DND-41 (cell line): ENCODE results near the gene REN.

Source experiments
- ATAC-seq: fragments of 200-7000 bp; cut with Tn5 transposase; 3 replicates; pipeline ENCODE4 v1.9.1; 2021; ENCODE audit warnings: low read depth; ENCODE audit not compliant: insufficient read depth
- DNase-seq: peaks from one replicate; pipeline ENCODE4 v3.0.0-alpha.2; 2020
- H2AFZ ChIP-seq: 2 replicates; pipeline ENCODE4 v1.6.0; 2012; ENCODE audit warnings: low read depth, low read length
- H3K27ac ChIP-seq: 2 replicates; pipeline ENCODE4 v1.5.1; 2012; ENCODE audit warnings: low read length, inconsistent platforms
- H3K27me3 ChIP-seq: fragments of 200-600 bp; sonication (generic); 2 replicates; pipeline ENCODE4 v1.6.0; 2012; ENCODE audit warnings: low read length, mild to moderate bottlenecking, inconsistent platforms; ENCODE audit not compliant: insufficient read depth, poor library complexity
- H3K36me3 ChIP-seq: 2 replicates; pipeline ENCODE4 v1.5.1; 2012; ENCODE audit warnings: low read length, inconsistent platforms; ENCODE audit not compliant: insufficient read depth
- H3K4me1 ChIP-seq: 2 replicates; pipeline ENCODE4 v1.5.1; 2012; ENCODE audit warnings: mild to moderate bottlenecking, low read length; ENCODE audit not compliant: insufficient read depth
- H3K4me2 ChIP-seq: 2 replicates; pipeline ENCODE4 v1.6.0; 2012; ENCODE audit warnings: mild to moderate bottlenecking, moderate library complexity, low read length, inconsistent platforms; ENCODE audit not compliant: insufficient read depth
- H3K4me3 ChIP-seq, 2 experiments: fragments of 200-600 bp in 1 of 2; shearing (Covaris generic) in 1 of 2; 2 replicates each; pipeline ENCODE4 v1.5.1; 2012 to 2016; ENCODE audit warnings: inconsistent platforms in 2 of 2, low read length in 2 of 2, mild to moderate bottlenecking in 2 of 2, low read depth in 1 of 2, moderate library complexity in 1 of 2
- H3K79me2 ChIP-seq: 2 replicates; pipeline ENCODE4 v1.6.0; 2012; ENCODE audit warnings: low read length, inconsistent platforms; ENCODE audit not compliant: insufficient read depth
- H3K9ac ChIP-seq: 2 replicates; pipeline ENCODE4 v1.6.0; 2012; ENCODE audit warnings: low read depth, mild to moderate bottlenecking, inconsistent platforms, low read length, moderate library complexity
- H3K9me3 ChIP-seq: 2 replicates; pipeline ENCODE4 v1.5.1; 2012; ENCODE audit warnings: low read length, moderate library complexity, mild to moderate bottlenecking, inconsistent platforms; ENCODE audit not compliant: insufficient read depth, severe bottlenecking
- H4K20me1 ChIP-seq: 2 replicates; pipeline ENCODE4 v1.6.0; 2012; ENCODE audit warnings: low read length; ENCODE audit not compliant: insufficient read depth
- CTCF ChIP-seq: IDR thresholded peaks from 2 replicates; pipeline ENCODE4 v1.5.1; 2012; ENCODE audit warnings: borderline replicate concordance, low read length, moderate library complexity, mild to moderate bottlenecking; ENCODE audit not compliant: poor library complexity, severe bottlenecking; ENCODE audit errors: extremely low read depth
- EZH2 ChIP-seq: IDR thresholded peaks from 3 replicates; pipeline ENCODE4 v1.6.1; 2012; ENCODE audit warnings: borderline replicate concordance, low read depth, mild to moderate bottlenecking, moderate library complexity, low read length, inconsistent platforms; ENCODE audit not compliant: severe bottlenecking

Gene REN

DNA sequence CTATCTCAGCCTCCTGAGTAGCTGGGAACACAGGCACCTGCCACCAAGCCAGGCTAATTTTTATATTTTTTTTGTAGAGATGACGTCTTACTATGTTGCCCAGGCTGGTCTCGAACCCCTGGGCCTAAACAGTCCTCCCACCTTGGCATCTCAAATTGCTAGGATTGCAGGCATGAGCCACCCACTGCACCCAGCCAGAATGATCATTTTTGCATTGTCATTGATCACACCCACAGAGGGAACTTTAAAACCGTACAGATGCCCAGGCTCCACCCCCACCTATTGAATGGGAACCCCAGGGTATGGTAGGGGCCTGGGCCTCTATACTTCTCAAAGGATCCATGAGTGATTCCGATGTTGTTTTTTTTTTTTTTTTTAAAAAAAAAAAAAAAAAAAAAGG, 51.0 kb downstream of the REN start:
- no peak overlapping the region for H3K4me2 ChIP-seq
- H3K9me3 ChIP-seq, result no peaks in the 10 kb centered on the region
- ATAC-seq (no peak), DNase-seq (no peak)
- H3K9ac ChIP-seq, result no peak overlapping the region
- no peaks in the 10 kb centered on the region for H3K79me2 ChIP-seq
- H2AFZ ChIP-seq, result no peak overlapping the region
- no peak overlapping the region for H3K4me3 ChIP-seq
- H3K27me3 ChIP-seq, result no peaks in the 10 kb centered on the region
- H4K20me1 ChIP-seq, result no peaks in the 10 kb centered on the region
- no peak overlapping the region for H3K27ac ChIP-seq
- H3K36me3 ChIP-seq, result no peaks in the 10 kb centered on the region
- no peaks in the 10 kb centered on the region for H3K4me1 ChIP-seq
- TF ChIP-seq CTCF, result no peak
- TF ChIP-seq EZH2, result no peak

DNA sequence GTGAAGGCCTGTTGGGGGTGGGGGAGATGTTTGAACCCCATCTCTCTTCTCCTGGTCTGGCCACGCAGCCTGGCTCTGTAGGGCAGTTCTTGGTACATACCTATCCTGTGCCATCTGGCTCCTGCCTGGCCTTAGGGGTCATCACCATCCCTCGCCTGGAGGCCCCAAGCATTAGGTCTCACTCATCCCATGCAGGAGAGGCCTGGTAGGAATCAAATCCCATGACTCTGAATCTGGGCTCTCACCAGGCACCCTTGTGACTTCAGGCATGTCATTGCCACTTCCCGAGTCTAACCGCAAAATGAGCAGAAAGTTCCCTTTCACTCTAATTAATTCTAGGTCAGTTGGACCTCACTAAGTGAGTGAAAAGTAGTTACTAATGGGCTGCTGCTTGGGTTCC, 51.5 kb downstream of the REN start:
- H3K4me3 ChIP-seq, result no peak overlapping the region
- no peaks in the 10 kb centered on the region for H3K27me3 ChIP-seq
- no peaks in the 10 kb centered on the region for H4K20me1 ChIP-seq
- H2AFZ ChIP-seq, result no peak overlapping the region
- H3K4me1 ChIP-seq, result no peaks in the 10 kb centered on the region
- no peaks in the 10 kb centered on the region for H3K79me2 ChIP-seq
- ATAC-seq (no peak), DNase-seq (no peak)
- TF ChIP-seq CTCF (no peak), EZH2 (no peak)
- H3K4me2 ChIP-seq, result no peak overlapping the region
- H3K27ac ChIP-seq, result no peak overlapping the region
- no peaks in the 10 kb centered on the region for H3K9me3 ChIP-seq
- no peak overlapping the region for H3K9ac ChIP-seq
- no peaks in the 10 kb centered on the region for H3K36me3 ChIP-seq

GRCh38 chr1:204113896-204114295, 52.2 kb downstream of the REN start:
- Histone ChIP-seq H3K27me3 (no peaks in the 10 kb centered on the region), H3K9ac (no peak overlapping the region), H3K4me1 (no peaks in the 10 kb centered on the region)

More at GRCh38 chr1:204113896-204114295, 52.2 kb downstream of the REN start:
- Histone ChIP-seq H3K36me3 (no peaks in the 10 kb centered on the region), H2AFZ (no peak overlapping the region), H4K20me1 (no peaks in the 10 kb centered on the region), H3K27ac (no peak overlapping the region), H3K9me3 (no peaks in the 10 kb centered on the region), H3K4me2 (no peak overlapping the region), H3K79me2 (no peaks in the 10 kb centered on the region), H3K4me3 (no peak overlapping the region)
- DNase-seq, result no peak
- TF ChIP-seq CTCF (no peak), EZH2 (no peak)
- ATAC-seq, result no peak
